ENCODE results near the gene PTEN. TPM values are rescaled to one million over a fixed set of nuclear protein-coding genes. Genes with fewer than 3 reads are reported as not detected.

PTEN gene
- total and polyA plus RNA-seq, 9 of the 15 experiments (the other 6 are each of a cell fraction or from before 2014, with no cell fraction given): 8.4 to 56.9 (median 22.2) TPM

DNA sequence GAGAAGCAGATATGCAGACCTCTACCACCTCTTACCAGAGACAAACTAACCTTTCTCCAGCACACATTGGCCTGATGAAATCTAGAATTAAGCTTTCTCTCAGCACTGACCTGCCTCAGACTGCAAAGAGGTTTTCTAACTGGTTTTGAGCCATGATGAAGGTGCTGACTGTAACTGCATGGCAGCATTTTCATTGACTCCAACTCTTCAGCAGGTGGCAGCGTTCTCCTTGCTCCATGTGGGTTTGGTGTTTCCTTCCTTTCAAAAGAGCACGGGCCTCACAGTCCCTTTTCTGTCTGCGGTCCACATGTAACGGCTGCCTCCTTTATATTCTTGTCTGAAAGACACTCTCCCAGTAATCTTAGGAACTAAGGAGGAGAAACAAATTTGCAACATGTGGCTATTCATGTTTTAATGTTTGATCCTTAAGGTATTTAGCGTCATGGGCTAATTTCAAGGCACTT is 12.7 kb upstream of the PTEN start (continued):
- TF ChIP-seq, protein P1, sequence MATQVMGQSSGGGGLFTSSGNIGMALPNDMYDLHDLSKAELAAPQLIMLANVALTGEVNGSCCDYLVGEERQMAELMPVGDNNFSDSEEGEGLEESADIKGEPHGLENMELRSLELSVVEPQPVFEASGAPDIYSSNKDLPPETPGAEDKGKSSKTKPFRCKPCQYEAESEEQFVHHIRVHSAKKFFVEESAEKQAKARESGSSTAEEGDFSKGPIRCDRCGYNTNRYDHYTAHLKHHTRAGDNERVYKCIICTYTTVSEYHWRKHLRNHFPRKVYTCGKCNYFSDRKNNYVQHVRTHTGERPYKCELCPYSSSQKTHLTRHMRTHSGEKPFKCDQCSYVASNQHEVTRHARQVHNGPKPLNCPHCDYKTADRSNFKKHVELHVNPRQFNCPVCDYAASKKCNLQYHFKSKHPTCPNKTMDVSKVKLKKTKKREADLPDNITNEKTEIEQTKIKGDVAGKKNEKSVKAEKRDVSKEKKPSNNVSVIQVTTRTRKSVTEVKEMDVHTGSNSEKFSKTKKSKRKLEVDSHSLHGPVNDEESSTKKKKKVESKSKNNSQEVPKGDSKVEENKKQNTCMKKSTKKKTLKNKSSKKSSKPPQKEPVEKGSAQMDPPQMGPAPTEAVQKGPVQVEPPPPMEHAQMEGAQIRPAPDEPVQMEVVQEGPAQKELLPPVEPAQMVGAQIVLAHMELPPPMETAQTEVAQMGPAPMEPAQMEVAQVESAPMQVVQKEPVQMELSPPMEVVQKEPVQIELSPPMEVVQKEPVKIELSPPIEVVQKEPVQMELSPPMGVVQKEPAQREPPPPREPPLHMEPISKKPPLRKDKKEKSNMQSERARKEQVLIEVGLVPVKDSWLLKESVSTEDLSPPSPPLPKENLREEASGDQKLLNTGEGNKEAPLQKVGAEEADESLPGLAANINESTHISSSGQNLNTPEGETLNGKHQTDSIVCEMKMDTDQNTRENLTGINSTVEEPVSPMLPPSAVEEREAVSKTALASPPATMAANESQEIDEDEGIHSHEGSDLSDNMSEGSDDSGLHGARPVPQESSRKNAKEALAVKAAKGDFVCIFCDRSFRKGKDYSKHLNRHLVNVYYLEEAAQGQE (IDR thresholded peaks at IDR 0.05; ENCODE audit: borderline replicate concordance): peak; percentile 59; the same call in 1 of the 2 replicates
- TF ChIP-seq, protein P1 (CRISPR knock-in tag; IDR thresholded peaks at IDR 0.05; ENCODE audit: low read depth): no peak
- peak; percentile 69 to 79 for TF ChIP-seq RAD21 (CRISPR knock-in tag; conservative IDR thresholded peaks at IDR 0.05 in 1 of 2, IDR thresholded peaks at IDR 0.05 in 1 of 2)
- peak; percentile 60 for TF ChIP-seq SMC3 (conservative IDR thresholded peaks at IDR 0.05; ENCODE audit: insufficient read depth, low read depth, low read length)
- no peak for TF ChIP-seq E2F3 (CRISPR knock-in tag; IDR thresholded peaks at IDR 0.05)
- TF ChIP-seq RNF2 (IDR thresholded peaks at IDR 0.05): no peak
- TF ChIP-seq NFE2 (IDR thresholded peaks at IDR 0.05; ENCODE audit: low read depth): peak; percentile 39; the same call in 1 of the 2 replicates
- TF ChIP-seq, protein P2, sequence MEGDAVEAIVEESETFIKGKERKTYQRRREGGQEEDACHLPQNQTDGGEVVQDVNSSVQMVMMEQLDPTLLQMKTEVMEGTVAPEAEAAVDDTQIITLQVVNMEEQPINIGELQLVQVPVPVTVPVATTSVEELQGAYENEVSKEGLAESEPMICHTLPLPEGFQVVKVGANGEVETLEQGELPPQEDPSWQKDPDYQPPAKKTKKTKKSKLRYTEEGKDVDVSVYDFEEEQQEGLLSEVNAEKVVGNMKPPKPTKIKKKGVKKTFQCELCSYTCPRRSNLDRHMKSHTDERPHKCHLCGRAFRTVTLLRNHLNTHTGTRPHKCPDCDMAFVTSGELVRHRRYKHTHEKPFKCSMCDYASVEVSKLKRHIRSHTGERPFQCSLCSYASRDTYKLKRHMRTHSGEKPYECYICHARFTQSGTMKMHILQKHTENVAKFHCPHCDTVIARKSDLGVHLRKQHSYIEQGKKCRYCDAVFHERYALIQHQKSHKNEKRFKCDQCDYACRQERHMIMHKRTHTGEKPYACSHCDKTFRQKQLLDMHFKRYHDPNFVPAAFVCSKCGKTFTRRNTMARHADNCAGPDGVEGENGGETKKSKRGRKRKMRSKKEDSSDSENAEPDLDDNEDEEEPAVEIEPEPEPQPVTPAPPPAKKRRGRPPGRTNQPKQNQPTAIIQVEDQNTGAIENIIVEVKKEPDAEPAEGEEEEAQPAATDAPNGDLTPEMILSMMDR (IDR thresholded peaks at IDR 0.05 in 2 of 3, conservative IDR thresholded peaks at IDR 0.05 in 1 of 3; ENCODE audit: insufficient read depth in 2 of 3, low read depth in 1 of 3, low read length in 3 of 3): peak; percentile 62 to 66 (median 63)

Measured in K562 (cell line).